GM12878 (cell line): ENCODE data around the gene ANKRD34A. TPM values are rescaled to one million over a fixed set of nuclear protein-coding genes. Genes with fewer than 3 reads are reported as not detected.

ENCODE experiments used
- ASH2L ChIP-seq: fragments of 300-600, 200-600 bp; sonication (generic); IDR thresholded peaks from 2 replicates; pipeline ENCODE4 v1.6.1; 2017; ENCODE audit warnings: low read depth, mild to moderate bottlenecking, borderline replicate concordance
- BCLAF1 ChIP-seq: fragments of 450-650 bp; IDR thresholded peaks from 2 replicates; pipeline ENCODE4 v1.6.1; 2017; ENCODE audit warnings: antibody characterized with exemption, mild to moderate bottlenecking, moderate library complexity
- CBFB ChIP-seq: IDR thresholded peaks from 2 replicates; pipeline ENCODE4 v1.6.1; 2016; ENCODE audit warnings: antibody characterized with exemption, low read depth
- CUX1 ChIP-seq: IDR thresholded peaks from 2 replicates; pipeline ENCODE4 v1.6.1; 2012; ENCODE audit warnings: improper control_type of control experiment, low read depth, low read length; ENCODE audit not compliant: insufficient replicate concordance
- E4F1 ChIP-seq: fragments of 450-650 bp; IDR thresholded peaks from 2 replicates; pipeline ENCODE4 v1.6.1; 2018; ENCODE audit warnings: borderline replicate concordance, mild to moderate bottlenecking; ENCODE audit not compliant: partially characterized antibody
- EZH2 ChIP-seq: IDR thresholded peaks from 2 replicates; pipeline ENCODE4 v1.6.1; 2012; ENCODE audit warnings: low read depth, mild to moderate bottlenecking, control low read depth, inconsistent platforms, low read length, borderline replicate concordance; ENCODE audit not compliant: control insufficient read depth
- HCFC1 ChIP-seq: fragments of 150-350 bp; IDR thresholded peaks from 2 replicates; pipeline ENCODE4 v1.6.1; 2014; ENCODE audit warnings: low read length
- HDGF ChIP-seq: fragments of 450-650 bp; IDR thresholded peaks from 2 replicates; pipeline ENCODE4 v1.6.1; 2016; ENCODE audit warnings: antibody characterized with exemption
- MYB ChIP-seq: fragments of 150-350 bp; IDR thresholded peaks from 2 replicates; pipeline ENCODE4 v1.6.1; 2014; ENCODE audit warnings: mild to moderate bottlenecking, low read depth, low read length, borderline replicate concordance
- NR2F1 ChIP-seq: fragments of 450-650 bp; conservative IDR thresholded peaks from 2 replicates; pipeline ENCODE4 v1.6.1; 2017; ENCODE audit warnings: mild to moderate bottlenecking
- PBX3 ChIP-seq: IDR thresholded peaks from 2 replicates; pipeline ENCODE4 v1.6.1; 2011; ENCODE audit warnings: mild to moderate bottlenecking, low read depth, low read length, moderate library complexity; ENCODE audit not compliant: insufficient replicate concordance
- PKNOX1 ChIP-seq: fragments of 450-650 bp; IDR thresholded peaks from 2 replicates; pipeline ENCODE4 v1.6.1; 2016; ENCODE audit warnings: mild to moderate bottlenecking
- POLR2AphosphoS5 ChIP-seq: IDR thresholded peaks from 2 replicates; pipeline ENCODE4 v1.6.1; 2011; ENCODE audit warnings: mild to moderate bottlenecking, low read length, inconsistent platforms
- YY1 ChIP-seq: IDR thresholded peaks from 2 replicates; pipeline ENCODE4 v1.6.1; 2011; ENCODE audit warnings: low read depth, mild to moderate bottlenecking, low read length
- ZNF217 ChIP-seq: fragments of 450-650 bp; IDR thresholded peaks from 2 replicates; pipeline ENCODE4 v1.6.1; 2017; ENCODE audit warnings: antibody characterized with exemption, mild to moderate bottlenecking
- polyA plus RNA-seq, 11 experiments: library from polyadenylated mRNA; depleted of rRNA in 4 of 11; unstranded in 6 of 11; stranded (reverse) in 5 of 11; fragments of >200 nt; fragmentation: Nextera tagmentation in 4 of 11; fragmentation: Illumina TruSeq in 1 of 11; extraction: Ambion mirVana in 4 of 11; extraction: Trizol in 1 of 11; gene quantifications; 1 replicate in 1 of 11; 2 replicates in 10 of 11; pipeline versions ENCODE4 v1.2.1 to v1.2.3, GENCODE V29; 2011 to 2016; ENCODE audit warnings: inconsistent platforms in 2 of 11, missing spikeins in 2 of 11, low read depth in 1 of 11
- total RNA-seq, 4 experiments: library from RNA; depleted of rRNA in 3 of 4; stranded (reverse); fragments of >200 nt in 3 of 4; fragmentation: Illumina TruSeq in 1 of 4; extraction: Trizol in 1 of 4; gene quantifications; 2 replicates each; pipeline versions ENCODE4 v1.2.1 to v1.2.3, GENCODE V29; 2013 to 2021

Gene ANKRD34A
- total and polyA plus RNA-seq, 10 of the 15 experiments (the other 5 are each of a cell fraction or from before 2014, with no cell fraction given), result 0.40 to 3.5 (median 1.6) TPM

- TF ChIP-seq E4F1 (peak; percentile 58), NR2F1 (no peak), BCLAF1 (peak; percentile 92), ASH2L (peak; percentile 8; the same call in 1 of the 2 replicates), HDGF (peak; percentile 70; the same call in 1 of the 2 replicates), PBX3 (no peak), PKNOX1 (0 out of 2 replicates have a peak, but pooled peaks have one; percentile 20), HCFC1 (no peak), POLR2AphosphoS5 (peak; percentile 99), EZH2 (no peak), YY1 (peak; percentile 90), CUX1 (no peak), ZNF217 (no peak), MYB (no peak), CBFB (peak; percentile 99)
These were observed 32.1 kb upstream of the ANKRD34A start, which contains the start of gene TXNIP (continued) for GRCh38 chr1:145996433-145997015.
